IPS-15b (cell line): ENCODE results near the gene PKNOX2.

Source experiments
- H3K27me3 ChIP-seq: one replicate; pipeline ENCODE4 v1.6.1; 2013; ENCODE audit warnings: low read length; ENCODE audit not compliant: control insufficient read depth, insufficient read depth
- H3K36me3 ChIP-seq: one replicate; pipeline ENCODE4 v1.6.1; 2013; ENCODE audit warnings: low read length; ENCODE audit not compliant: control insufficient read depth, insufficient read depth
- H3K4me1 ChIP-seq: one replicate; pipeline ENCODE4 v1.6.1; 2013; ENCODE audit warnings: mild to moderate bottlenecking, low read length; ENCODE audit not compliant: control insufficient read depth, insufficient read depth
- H3K4me3 ChIP-seq: one replicate; pipeline ENCODE4 v1.5.1; 2013; ENCODE audit warnings: low read depth, low read length
- H3K9ac ChIP-seq: one replicate; pipeline ENCODE4 v1.6.1; 2013; ENCODE audit warnings: low read depth, mild to moderate bottlenecking, low read length
- H3K9me3 ChIP-seq: one replicate; pipeline ENCODE4 v1.6.1; 2013; ENCODE audit warnings: mild to moderate bottlenecking, low read length; ENCODE audit not compliant: control insufficient read depth, insufficient read depth

The PKNOX2 gene

DNA sequence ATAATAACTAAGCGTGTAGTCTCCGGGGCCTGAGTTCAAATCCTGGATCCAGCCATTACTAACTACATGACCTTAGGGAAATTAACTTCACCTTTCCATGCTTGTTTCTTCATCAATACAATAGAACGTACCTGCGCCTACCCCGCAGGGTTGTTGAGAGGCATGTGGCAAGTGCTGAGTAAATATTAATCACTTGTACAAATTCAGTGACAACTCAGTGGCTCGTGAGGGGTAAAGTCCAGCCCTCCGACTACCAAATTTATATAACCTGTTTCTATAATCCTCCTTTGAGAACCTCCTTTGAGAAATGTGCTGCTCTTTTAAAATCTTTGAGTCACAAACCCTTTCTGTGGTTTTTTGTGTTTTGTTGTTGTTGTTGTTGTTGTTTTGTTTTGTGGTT, 281.7 kb downstream of the PKNOX2 start:
- Histone ChIP-seq H3K27me3 (no peaks in the 10 kb centered on the region), H3K9me3 (no peaks in the 10 kb centered on the region), H3K9ac (no peak overlapping the region), H3K4me1 (peaks cover 28% of the 10 kb centered on the region), H3K36me3 (no peaks in the 10 kb centered on the region), H3K4me3 (no peak overlapping the region)

DNA sequence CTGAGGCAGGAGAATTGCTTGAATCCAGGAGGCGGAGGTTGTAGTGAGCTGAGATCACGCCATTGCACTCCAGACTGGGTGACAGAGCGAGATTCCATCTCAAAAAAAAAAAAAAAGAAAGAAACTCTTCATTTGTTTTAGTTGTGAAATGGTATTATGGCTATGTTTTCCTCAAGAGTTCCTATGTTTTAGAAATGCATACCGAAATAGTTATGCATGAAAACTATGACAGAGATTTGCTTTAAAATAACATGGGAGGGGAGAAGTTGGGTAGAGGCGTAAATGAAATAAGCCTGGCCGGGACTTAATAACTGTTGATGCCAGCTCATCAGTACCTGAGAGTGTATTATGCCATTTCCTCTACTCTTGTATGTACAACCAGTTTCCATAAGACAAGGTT, 283.2 kb downstream of the PKNOX2 start:
- no peak overlapping the region for H3K9ac ChIP-seq
- H3K4me1 ChIP-seq = peaks cover 28% of the 10 kb centered on the region
- no peaks in the 10 kb centered on the region for H3K9me3 ChIP-seq
- H3K36me3 ChIP-seq = no peaks in the 10 kb centered on the region
- no peak overlapping the region for H3K4me3 ChIP-seq
- H3K27me3 ChIP-seq = no peaks in the 10 kb centered on the region

DNA sequence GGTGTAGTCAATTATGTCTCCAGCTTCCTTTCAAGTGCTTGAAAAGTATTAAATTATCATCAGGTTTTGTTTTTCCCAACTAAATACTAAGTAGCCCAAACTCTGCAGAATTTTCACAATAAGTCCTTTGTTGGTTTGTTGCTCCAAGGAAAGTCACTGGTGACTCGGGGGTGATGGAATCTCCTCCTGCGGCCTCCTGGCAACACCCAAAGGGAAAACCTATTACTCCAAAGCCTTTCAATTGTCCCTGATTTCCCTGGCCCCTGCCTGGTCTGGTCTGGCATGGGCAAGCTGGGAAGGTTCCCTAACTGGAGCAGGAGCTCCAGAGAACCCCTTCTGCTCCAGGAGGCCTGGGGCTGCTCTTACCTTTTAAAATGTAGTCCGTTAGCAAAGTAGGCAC, 283.6 kb downstream of the PKNOX2 start:
- Histone ChIP-seq H3K4me1 (peaks cover 25% of the 10 kb centered on the region), H3K9me3 (no peaks in the 10 kb centered on the region), H3K4me3 (no peak overlapping the region), H3K36me3 (no peaks in the 10 kb centered on the region), H3K27me3 (no peaks in the 10 kb centered on the region), H3K9ac (no peak overlapping the region)

- Histone ChIP-seq H3K4me1 (peaks cover 12% of the 10 kb centered on the region), H3K9me3 (no peaks in the 10 kb centered on the region), H3K4me3 (no peak overlapping the region), H3K27me3 (no peaks in the 10 kb centered on the region), H3K9ac (no peak overlapping the region), H3K36me3 (no peaks in the 10 kb centered on the region)
Observed at GRCh38 chr11:125449565-125449964, 285.0 kb downstream of the PKNOX2 start.

DNA sequence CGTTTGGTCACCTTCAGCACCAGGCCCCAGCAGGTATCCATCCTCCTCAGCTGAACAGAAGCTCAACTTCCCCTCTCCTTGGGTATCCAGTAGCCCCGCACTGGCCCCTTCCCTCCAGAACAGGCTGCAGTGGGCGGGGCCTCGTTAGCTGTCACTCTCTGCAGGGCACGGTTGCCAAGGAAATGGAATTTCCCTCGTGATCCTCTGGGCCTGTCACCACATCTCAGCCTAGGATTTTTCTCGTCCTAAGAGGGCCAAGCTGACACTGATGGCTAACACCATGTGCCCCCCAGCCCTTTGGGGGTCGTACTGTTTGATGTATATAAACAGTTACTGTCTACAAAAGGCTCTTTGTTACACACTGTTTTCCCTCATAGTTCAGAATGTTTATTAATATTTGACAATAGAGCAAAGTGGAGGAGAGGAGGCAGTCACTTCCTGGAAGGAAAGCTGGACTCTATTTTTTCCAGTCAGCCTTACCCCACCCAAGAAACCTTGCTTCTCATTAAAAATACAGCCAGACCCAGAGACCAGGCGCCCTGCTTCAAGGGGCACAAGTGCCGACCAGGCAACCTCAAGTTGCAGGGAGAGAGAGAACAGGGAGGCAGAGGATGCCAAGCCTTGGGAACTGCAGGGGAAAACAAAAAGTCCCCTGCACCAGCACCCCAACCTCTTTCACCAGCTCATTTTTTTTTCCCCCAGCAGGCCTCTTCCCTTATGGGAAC, 287.0 kb downstream of the PKNOX2 start:
- no peaks in the 10 kb centered on the region for H3K27me3 ChIP-seq
- no peak overlapping the region for H3K9ac ChIP-seq
- H3K4me3 ChIP-seq = no peak overlapping the region
- peaks cover 4% of the 10 kb centered on the region for H3K36me3 ChIP-seq
- H3K4me1 ChIP-seq = peaks cover 9% of the 10 kb centered on the region
- H3K9me3 ChIP-seq = no peaks in the 10 kb centered on the region

- Histone ChIP-seq H3K27me3 (no peaks in the 10 kb centered on the region), H3K4me1 (peaks cover 9% of the 10 kb centered on the region), H3K9ac (no peak overlapping the region), H3K36me3 (peaks cover 4% of the 10 kb centered on the region), H3K9me3 (no peaks in the 10 kb centered on the region), H3K4me3 (no peak overlapping the region)
Observed at GRCh38 chr11:125452125-125452470, 287.5 kb downstream of the PKNOX2 start.

- no peaks in the 10 kb centered on the region for H3K9me3 ChIP-seq
- H3K9ac ChIP-seq = peak overlapping the region; percentile 37
- no peaks in the 10 kb centered on the region for H3K27me3 ChIP-seq
- peaks cover 16% of the 10 kb centered on the region for H3K4me1 ChIP-seq
- peaks cover 4% of the 10 kb centered on the region for H3K36me3 ChIP-seq
- H3K4me3 ChIP-seq = no peak overlapping the region
Observed at GRCh38 chr11:125454047-125454446, 289.5 kb downstream of the PKNOX2 start.

GRCh38 chr11:125455851-125456250, 291.3 kb downstream of the PKNOX2 start:
- no peak overlapping the region for H3K4me3 ChIP-seq
- H3K9ac ChIP-seq = no peak overlapping the region
- no peaks in the 10 kb centered on the region for H3K27me3 ChIP-seq
- no peaks in the 10 kb centered on the region for H3K9me3 ChIP-seq
- H3K36me3 ChIP-seq = peaks cover 4% of the 10 kb centered on the region
- peaks cover 16% of the 10 kb centered on the region for H3K4me1 ChIP-seq

GRCh38 chr11:125457814-125458343, 293.3 kb downstream of the PKNOX2 start:
- Histone ChIP-seq H3K9ac (no peak overlapping the region), H3K9me3 (no peaks in the 10 kb centered on the region), H3K4me3 (no peak overlapping the region)

GRCh38 chr11:125460275-125460674, 295.7 kb downstream of the PKNOX2 start:
- H3K27me3 ChIP-seq = no peaks in the 10 kb centered on the region
- H3K4me3 ChIP-seq = no peak overlapping the region
- H3K36me3 ChIP-seq = peaks cover 4% of the 10 kb centered on the region
- peaks cover 12% of the 10 kb centered on the region for H3K4me1 ChIP-seq
- no peak overlapping the region for H3K9ac ChIP-seq
- no peaks in the 10 kb centered on the region for H3K9me3 ChIP-seq

More at GRCh38 chr11:125457814-125458343, 293.3 kb downstream of the PKNOX2 start:
- Histone ChIP-seq H3K27me3 (no peaks in the 10 kb centered on the region), H3K4me1 (peaks cover 7% of the 10 kb centered on the region), H3K36me3 (peaks cover 4% of the 10 kb centered on the region)

- no peak overlapping the region for H3K9ac ChIP-seq
- H3K27me3 ChIP-seq = no peaks in the 10 kb centered on the region
- no peak overlapping the region for H3K4me3 ChIP-seq
- peaks cover 11% of the 10 kb centered on the region for H3K4me1 ChIP-seq
- no peaks in the 10 kb centered on the region for H3K36me3 ChIP-seq
- H3K9me3 ChIP-seq = no peaks in the 10 kb centered on the region
Observed at GRCh38 chr11:125463590-125464269, 299.2 kb downstream of the PKNOX2 start.

GRCh38 chr11:125464270-125464662, 299.7 kb downstream of the PKNOX2 start:
- H3K9ac ChIP-seq = no peak overlapping the region

More at GRCh38 chr11:125464270-125464662, 299.7 kb downstream of the PKNOX2 start:
- H3K4me1 ChIP-seq = peaks cover 11% of the 10 kb centered on the region
- no peaks in the 10 kb centered on the region for H3K27me3 ChIP-seq
- H3K4me3 ChIP-seq = no peak overlapping the region
- H3K36me3 ChIP-seq = no peaks in the 10 kb centered on the region
- H3K9me3 ChIP-seq = no peaks in the 10 kb centered on the region
